ENCODE data around the gene SGMS1. TPM values are rescaled to one million over a fixed set of nuclear protein-coding genes. Genes with fewer than 3 reads are reported as not detected.
"Not testable (repeated sequence)": the region's sequence is repeated elsewhere in the genome, so short reads cannot be mapped to it uniquely, and the experiment has no call there.

Gene SGMS1
- total RNA-seq, 2 donors from 2014 or later: 19.4 to 19.5 TPM

DNA sequence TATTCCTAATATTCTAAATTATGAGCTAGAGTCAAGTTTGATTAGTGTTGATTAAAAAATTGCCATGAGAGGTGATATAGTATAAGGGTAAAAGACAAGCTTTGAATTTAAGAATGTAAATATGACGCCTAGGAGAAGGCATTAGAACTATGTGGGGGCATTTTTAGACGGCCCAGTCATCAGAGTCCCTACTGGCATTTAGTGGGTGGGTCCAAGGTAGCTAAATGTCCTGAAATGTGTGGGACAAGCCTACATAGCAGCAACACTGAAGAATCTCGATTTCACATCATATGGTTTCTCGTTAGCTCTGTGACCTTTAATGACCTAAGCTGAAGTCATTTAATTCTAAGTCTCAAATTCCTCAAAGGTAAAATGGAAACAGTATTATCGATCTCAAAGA, 133.5 kb downstream of the SGMS1 start:
- TF ChIP-seq, protein P1, sequence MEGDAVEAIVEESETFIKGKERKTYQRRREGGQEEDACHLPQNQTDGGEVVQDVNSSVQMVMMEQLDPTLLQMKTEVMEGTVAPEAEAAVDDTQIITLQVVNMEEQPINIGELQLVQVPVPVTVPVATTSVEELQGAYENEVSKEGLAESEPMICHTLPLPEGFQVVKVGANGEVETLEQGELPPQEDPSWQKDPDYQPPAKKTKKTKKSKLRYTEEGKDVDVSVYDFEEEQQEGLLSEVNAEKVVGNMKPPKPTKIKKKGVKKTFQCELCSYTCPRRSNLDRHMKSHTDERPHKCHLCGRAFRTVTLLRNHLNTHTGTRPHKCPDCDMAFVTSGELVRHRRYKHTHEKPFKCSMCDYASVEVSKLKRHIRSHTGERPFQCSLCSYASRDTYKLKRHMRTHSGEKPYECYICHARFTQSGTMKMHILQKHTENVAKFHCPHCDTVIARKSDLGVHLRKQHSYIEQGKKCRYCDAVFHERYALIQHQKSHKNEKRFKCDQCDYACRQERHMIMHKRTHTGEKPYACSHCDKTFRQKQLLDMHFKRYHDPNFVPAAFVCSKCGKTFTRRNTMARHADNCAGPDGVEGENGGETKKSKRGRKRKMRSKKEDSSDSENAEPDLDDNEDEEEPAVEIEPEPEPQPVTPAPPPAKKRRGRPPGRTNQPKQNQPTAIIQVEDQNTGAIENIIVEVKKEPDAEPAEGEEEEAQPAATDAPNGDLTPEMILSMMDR (IDR thresholded peaks at IDR 0.05): no peak
- no peaks in the 10 kb centered on the region for H3K27me3 ChIP-seq
- no peaks in the 10 kb centered on the region for H3K9me3 ChIP-seq
- no peaks in the 10 kb centered on the region for H3K36me3 ChIP-seq
- no peak overlapping the region for H3K27ac ChIP-seq
- H3K9ac ChIP-seq (ENCODE audit: low read depth in 2 of 2, low read length in 2 of 2): no peak overlapping the region
- intact Hi-C loops (cut with DNase I): no loop called here
- H3K4me1 ChIP-seq: no peaks in the 10 kb centered on the region
- H3K4me3 ChIP-seq: no peak overlapping the region
- no peak for DNase-seq

DNA sequence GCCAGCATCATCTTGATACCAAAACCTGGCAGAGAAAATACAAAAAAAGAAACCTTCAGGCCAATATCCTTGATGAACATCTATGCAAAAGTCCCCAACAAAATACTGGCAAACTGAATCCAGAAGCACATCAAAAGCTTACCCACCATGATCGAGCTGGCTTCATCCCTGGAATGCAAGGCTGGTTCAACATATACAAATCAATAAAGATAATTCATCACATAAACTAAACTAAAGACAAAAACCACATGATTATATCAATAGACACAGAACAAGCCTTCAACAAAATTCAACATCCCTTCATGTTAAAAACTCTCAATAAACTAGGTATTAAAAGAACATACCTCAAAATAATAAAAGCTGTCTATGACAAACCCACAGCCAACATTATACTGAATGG, 139.2 kb downstream of the SGMS1 start:
- H3K27me3 ChIP-seq; H3K36me3 ChIP-seq; intact Hi-C loops (cut with DNase I); H3K9me3 ChIP-seq; H3K9ac ChIP-seq (ENCODE audit: low read depth in 2 of 2, low read length in 2 of 2); H3K4me1 ChIP-seq; H3K4me3 ChIP-seq; DNase-seq; H3K27ac ChIP-seq: not testable (repeated sequence)

DNA sequence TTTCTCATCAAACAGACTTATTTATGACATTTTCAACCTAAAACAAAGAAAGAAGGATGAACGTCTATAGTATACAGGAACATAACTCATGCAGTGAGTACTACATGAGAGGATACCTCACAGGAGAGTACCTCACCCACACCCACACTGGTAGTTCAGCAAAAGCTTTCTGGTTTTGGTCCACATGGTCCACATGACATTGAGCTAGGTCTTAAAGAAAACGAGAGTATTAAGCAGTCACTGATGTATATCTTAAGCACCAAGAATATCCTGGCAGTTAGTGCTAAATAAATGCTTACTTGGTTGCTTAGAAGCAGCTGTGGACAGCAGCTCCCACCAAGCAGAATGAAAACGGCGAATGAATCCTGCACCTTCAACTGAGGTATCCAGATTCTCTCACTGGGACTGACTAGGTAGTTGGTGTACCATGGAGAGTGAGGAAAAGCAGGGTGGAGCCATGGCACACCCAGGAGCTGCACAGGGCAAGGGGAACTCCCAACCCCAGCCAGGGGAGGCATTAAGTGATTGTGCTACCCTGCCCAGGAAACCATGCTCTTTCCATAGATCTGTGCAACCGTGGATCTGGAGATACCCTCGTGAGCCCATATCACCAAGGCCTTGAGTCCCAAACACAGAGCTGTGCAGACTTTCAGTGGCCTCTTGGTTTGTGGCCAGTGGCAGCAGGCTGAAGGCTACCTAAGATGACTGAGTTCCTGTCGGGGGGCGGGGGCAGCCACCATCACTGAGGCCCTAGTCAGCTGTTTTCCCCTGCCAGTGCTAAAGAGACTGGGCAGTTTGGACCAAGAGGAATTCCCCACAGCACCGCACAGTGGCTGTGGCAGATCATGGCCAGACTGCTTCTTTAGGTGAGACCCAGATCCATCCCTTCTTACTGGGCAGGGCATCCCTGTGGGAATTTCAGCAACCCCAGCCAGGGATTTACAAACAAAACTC, 143.4 kb downstream of the SGMS1 start:
- no peak overlapping the region for H3K9ac ChIP-seq (ENCODE audit: low read depth in 2 of 2, low read length in 2 of 2)
- no peaks in the 10 kb centered on the region for H3K27me3 ChIP-seq
- H3K4me3 ChIP-seq: no peak overlapping the region
- H3K4me1 ChIP-seq: no peaks in the 10 kb centered on the region
- H3K36me3 ChIP-seq: no peaks in the 10 kb centered on the region
- DNase-seq: no peak
- H3K27ac ChIP-seq: no peak overlapping the region
- TF ChIP-seq, protein P1 (IDR thresholded peaks at IDR 0.05): no peak
- no peaks in the 10 kb centered on the region for H3K9me3 ChIP-seq
- intact Hi-C loops (cut with DNase I): no loop called here

DNA sequence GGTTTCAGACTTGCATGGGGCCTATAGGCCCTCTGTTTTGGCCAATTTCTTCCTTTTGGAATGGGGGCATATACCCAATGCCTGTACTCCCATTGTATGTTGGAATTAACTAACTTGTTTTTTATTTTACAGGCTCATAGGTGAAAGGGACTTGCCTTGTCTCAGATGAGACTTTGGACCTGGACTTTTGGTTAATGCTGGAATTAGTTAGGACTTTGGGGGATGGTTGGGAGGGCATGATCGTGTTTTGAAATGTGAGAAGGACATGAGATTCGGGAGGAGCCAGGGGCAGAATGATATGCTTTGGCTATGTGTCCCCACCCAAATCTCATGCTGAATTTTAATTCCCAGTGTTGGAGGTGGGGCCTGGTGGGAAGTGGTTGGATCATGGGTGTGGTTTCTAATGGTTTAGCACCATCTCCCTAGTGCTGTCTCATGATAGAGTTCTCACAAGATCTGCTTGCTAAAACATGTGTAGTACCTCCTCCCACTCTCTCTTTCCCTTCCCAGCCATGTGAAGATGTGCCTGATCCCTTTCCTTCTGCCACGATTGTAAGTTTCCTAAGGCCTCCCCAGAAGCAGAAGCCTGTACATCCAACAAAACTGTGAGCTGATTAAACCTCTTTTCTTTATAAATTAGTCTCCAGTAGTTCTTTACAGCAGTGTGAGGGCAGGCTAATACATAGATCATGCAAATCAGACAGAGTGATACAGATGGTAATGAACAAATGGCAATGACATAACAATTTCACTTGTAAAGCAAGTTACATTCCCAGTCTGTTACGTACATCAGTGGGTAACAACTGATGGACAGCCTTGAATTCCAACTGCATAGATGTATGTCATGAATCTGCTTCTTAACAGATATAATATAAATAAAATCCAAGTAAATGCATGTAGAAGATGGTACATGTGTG, 146.2 kb downstream of the SGMS1 start:
- Histone ChIP-seq H3K36me3 (no peaks in the 10 kb centered on the region), H3K9me3 (no peaks in the 10 kb centered on the region), H3K27ac (no peak overlapping the region), H3K27me3 (no peaks in the 10 kb centered on the region), H3K4me3 (no peak overlapping the region), H3K4me1 (no peaks in the 10 kb centered on the region), H3K9ac (ENCODE audit: low read depth in 2 of 2, low read length in 2 of 2) (no peak overlapping the region)
- TF ChIP-seq, protein P1 (IDR thresholded peaks at IDR 0.05): no peak
- DNase-seq: no peak
- intact Hi-C loops (cut with DNase I): no loop called here

DNA sequence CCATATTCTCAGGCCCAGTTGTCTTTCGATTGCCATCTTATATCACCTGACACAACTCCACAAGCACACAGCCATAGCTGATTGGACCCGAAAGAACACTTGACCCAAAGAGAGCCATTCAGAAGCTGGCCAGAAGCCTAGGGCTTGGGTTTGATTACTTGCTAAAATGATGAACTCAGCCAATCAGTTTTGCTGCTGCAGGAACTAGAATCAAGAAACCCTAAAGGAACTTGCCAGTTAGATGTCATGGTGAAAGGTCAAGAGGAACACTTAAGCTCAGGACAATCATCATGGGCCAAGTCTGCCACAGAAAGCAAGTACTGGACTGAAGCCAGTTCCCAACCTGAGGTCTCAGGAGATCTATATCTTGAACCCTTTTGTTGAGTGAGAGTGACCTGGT, 150.0 kb downstream of the SGMS1 start:
- Histone ChIP-seq H3K4me3 (no peak overlapping the region), H3K4me1 (peaks cover 5% of the 10 kb centered on the region), H3K27ac (no peak overlapping the region), H3K27me3 (no peaks in the 10 kb centered on the region), H3K36me3 (no peaks in the 10 kb centered on the region), H3K9ac (ENCODE audit: low read depth in 2 of 2, low read length in 2 of 2) (no peak overlapping the region), H3K9me3 (no peaks in the 10 kb centered on the region)
- TF ChIP-seq, protein P1 (IDR thresholded peaks at IDR 0.05): no peak
- no peak for DNase-seq
- intact Hi-C loops (cut with DNase I): no loop called here
